Fibroblast of skin of back (primary cell): ENCODE results near the gene ADCK1.
"Not testable (repeated sequence)": the region's sequence is repeated elsewhere in the genome, so short reads cannot be mapped to it uniquely, and the experiment has no call there.

Experiments used
- DNase-seq: peaks from one replicate; pipeline ENCODE4 v3.0.0-alpha.2; 2013

ADCK1 gene

GRCh38 chr14:77906446-77906845, 106.5 kb downstream of the ADCK1 start:
- DNase-seq: no peak

- no peak for DNase-seq
These were observed 108.9 kb downstream of the ADCK1 start for GRCh38 chr14:77908847-77909246.

GRCh38 chr14:77909911-77910310, 110.0 kb downstream of the ADCK1 start:
- DNase-seq: no peak

- no peak for DNase-seq
These were observed 110.6 kb downstream of the ADCK1 start for GRCh38 chr14:77910506-77910905.

- no peak for DNase-seq
These were observed 111.4 kb downstream of the ADCK1 start for GRCh38 chr14:77911356-77911755.

- DNase-seq: no peak
These were observed 113.0 kb downstream of the ADCK1 start for GRCh38 chr14:77912754-77913556.

GRCh38 chr14:77914073-77914721, 114.3 kb downstream of the ADCK1 start:
- DNase-seq: no peak

GRCh38 chr14:77915390-77915789, 115.5 kb downstream of the ADCK1 start:
- DNase-seq: not testable (repeated sequence)

- no peak for DNase-seq
These were observed 117.7 kb downstream of the ADCK1 start for GRCh38 chr14:77917491-77918201.

GRCh38 chr14:77918448-77918847, 118.5 kb downstream of the ADCK1 start:
- DNase-seq: no peak

GRCh38 chr14:77920312-77920711, 120.4 kb downstream of the ADCK1 start:
- DNase-seq: no peak

GRCh38 chr14:77921818-77922217, 121.9 kb downstream of the ADCK1 start:
- DNase-seq: no peak

- DNase-seq: no peak
These were observed 123.4 kb downstream of the ADCK1 start for GRCh38 chr14:77923131-77923936.

- DNase-seq: no peak
These were observed 124.4 kb downstream of the ADCK1 start for GRCh38 chr14:77924141-77924948.

GRCh38 chr14:77926942-77927341, 127.0 kb downstream of the ADCK1 start:
- DNase-seq: no peak

- DNase-seq: no peak
These were observed 131.5 kb downstream of the ADCK1 start for GRCh38 chr14:77931441-77931840.

- no peak for DNase-seq
These were observed 136.3 kb downstream of the ADCK1 start for GRCh38 chr14:77936138-77936639.

- no peak for DNase-seq
These were observed 147.5 kb downstream of the ADCK1 start for GRCh38 chr14:77947372-77947771.

- no peak for DNase-seq
These were observed 150.6 kb downstream of the ADCK1 start for GRCh38 chr14:77950371-77951063.

GRCh38 chr14:77955816-77956484, 156.0 kb downstream of the ADCK1 start:
- no peak for DNase-seq
